Cortex of kidney (tissue), 1 donor: Measurements from ENCODE around the gene MYOG.

Experiments
- DNase-seq: peaks from one replicate; lab custom pipeline; 2025; lab: John Stamatoyannopoulos, UW

Gene MYOG

GRCh38 chr1:203085528-203086406 lies at the start of gene MYOG:
TSS of gene MYOG (minus strand) at chr1:203086012. CDS start at chr1:203085961, 51 bp downstream.
- no peak for DNase-seq

GRCh38 chr1:203133970-203134725 lies 48.3 kb upstream of the MYOG start:
- no peak for DNase-seq

GRCh38 chr1:203131548-203132200 lies 45.9 kb upstream of the MYOG start:
- DNase-seq: no peak

GRCh38 chr1:203130358-203130985 lies 44.7 kb upstream of the MYOG start:
- DNase-seq: no peak

GRCh38 chr1:203129501-203130231 lies 43.9 kb upstream of the MYOG start:
- no peak for DNase-seq

- DNase-seq: no peak
These were observed 43.1 kb upstream of the MYOG start for GRCh38 chr1:203128716-203129500.

GRCh38 chr1:203128431-203128715 lies 42.6 kb upstream of the MYOG start:
- DNase-seq: no peak

- DNase-seq: no peak
These were observed 42.0 kb upstream of the MYOG start, which contains the start of gene ADORA1 for GRCh38 chr1:203127666-203128430. TSS of gene ADORA1 (plus strand) at chr1:203127726. CDS start at chr1:203128842, 1,116 bp downstream.

- DNase-seq: no peak
These were observed 41.3 kb upstream of the MYOG start for GRCh38 chr1:203126866-203127665.

GRCh38 chr1:203126151-203126865 lies 40.5 kb upstream of the MYOG start:
- no peak for DNase-seq

GRCh38 chr1:203124546-203125317 lies 38.9 kb upstream of the MYOG start:
- no peak for DNase-seq

- DNase-seq: no peak
These were observed 38.2 kb upstream of the MYOG start for GRCh38 chr1:203124011-203124410.

GRCh38 chr1:203122159-203122558 lies 36.3 kb upstream of the MYOG start:
- no peak for DNase-seq

- DNase-seq: no peak
These were observed 35.6 kb upstream of the MYOG start for GRCh38 chr1:203121186-203122015.

GRCh38 chr1:203120325-203121153 lies 34.7 kb upstream of the MYOG start:
- DNase-seq: no peak
